ENCODE measurements around the gene AADACL2.
"Not testable (repeated sequence)": the region's sequence is repeated elsewhere in the genome, so short reads cannot be mapped to it uniquely, and the experiment has no call there.

AADACL2 gene

DNA sequence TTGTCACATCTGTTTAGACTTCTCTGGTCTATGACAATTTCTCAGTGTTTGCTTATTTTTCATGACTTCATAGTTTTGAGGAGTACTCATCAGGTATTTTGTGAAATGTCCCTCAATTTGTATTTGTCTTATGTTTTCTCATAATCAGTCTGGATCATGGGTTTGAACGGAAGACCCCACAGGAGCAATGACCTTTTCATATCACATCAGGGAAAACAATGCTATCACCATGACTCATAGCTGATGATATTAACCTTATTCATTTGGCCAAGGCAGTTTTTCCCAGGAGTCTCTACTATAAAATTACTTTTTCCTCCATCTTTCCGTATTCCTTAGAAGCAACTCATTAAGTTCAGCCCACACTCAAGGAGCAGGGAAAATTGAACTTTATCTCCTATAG lies 32.7 kb downstream of the AADACL2 start:
- no peak for DNase-seq

DNA sequence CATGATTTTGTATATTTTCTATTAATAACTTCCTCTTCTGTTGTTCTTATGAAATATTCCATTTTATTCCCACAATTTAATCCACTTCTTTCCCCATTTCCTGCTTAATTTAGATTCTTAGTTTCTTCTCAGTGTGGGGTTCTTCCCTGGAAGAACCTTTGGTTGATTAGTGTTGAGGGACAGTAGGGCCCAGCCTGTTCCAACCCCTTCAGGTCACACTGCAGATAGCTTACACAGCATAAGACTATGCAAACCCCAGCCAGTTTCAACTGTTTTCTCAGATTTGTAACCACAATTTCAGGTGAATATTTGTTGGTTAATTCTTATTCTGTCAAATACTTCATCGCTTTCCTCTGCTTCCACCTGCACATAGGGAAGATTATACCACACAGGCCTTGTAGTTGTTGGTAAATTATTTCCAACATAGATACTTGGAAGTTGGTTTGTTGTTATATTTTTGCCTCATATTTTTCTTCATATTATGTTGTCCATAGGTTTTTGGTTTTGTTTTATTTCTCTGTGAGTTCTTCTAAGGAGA lies 34.7 kb downstream of the AADACL2 start:
- DNase-seq = no peak

DNA sequence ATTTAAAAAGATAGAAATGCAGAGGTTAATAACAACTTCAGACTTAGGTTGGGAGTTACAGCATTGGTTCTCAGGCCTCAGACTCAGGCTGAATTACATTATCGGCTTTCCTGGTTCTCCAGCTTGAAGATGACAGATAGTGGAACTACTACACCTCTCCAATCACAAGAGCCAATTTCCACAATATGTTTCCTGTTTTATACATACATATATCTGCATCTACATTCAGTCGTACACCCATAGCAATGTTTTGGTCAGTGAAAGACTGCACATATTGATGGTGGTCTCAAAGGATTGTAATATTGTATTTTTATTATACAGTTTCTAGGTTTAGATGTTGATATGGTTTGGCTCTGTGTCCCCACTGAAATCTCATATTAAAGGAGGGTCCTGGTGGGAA lies 35.4 kb downstream of the AADACL2 start:
- no peak for DNase-seq

DNA sequence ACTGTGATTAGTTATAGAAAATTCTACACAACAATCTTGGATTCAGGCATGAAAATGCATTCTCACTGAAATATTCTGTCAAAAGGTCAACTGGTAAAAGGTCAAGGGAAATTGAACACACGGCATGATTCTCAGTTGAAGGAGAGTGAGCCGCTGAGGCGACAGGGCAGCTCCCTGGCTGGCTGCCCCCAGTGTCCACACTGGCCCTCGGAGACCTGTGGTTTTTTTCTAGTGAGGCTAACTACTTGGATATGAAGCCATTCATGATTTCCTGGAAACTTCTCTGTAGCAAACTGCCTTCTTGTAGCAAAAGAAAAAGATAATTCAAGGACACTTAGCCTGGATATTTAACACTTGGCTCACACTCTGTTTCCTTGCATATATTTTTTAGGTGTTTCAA lies 37.2 kb downstream of the AADACL2 start:
- DNase-seq = no peak

DNA sequence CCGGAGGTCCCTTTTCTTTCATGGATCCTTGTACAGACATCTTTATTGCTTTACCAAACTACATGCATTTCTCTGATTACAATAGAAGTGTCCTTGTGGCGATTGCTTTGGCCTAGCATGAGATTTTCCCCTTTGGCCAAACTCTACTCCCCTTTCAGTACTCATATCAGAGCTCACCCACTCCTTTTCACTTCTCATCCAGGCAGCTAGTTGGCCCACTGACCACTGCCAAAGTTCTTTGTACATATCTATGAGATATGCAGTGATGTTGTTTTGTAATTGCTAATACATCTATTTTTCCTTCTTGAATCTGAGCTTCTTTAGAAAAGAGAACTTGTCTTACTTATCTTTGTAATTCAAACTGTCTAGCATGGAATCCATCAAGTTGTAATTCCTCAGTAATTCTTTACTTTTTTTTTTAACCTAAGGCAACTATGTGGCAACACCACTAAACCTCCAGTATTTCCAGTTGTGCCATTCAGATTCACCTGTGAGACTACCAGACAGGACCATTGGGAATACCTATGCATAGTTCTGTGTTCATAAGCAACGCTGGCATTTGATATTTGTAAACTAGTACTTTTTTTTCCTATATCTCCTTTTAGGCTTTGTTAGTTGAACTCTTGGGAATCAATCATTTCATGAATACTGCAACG lies 39.2 kb downstream of the AADACL2 start:
- no peak for DNase-seq

DNA sequence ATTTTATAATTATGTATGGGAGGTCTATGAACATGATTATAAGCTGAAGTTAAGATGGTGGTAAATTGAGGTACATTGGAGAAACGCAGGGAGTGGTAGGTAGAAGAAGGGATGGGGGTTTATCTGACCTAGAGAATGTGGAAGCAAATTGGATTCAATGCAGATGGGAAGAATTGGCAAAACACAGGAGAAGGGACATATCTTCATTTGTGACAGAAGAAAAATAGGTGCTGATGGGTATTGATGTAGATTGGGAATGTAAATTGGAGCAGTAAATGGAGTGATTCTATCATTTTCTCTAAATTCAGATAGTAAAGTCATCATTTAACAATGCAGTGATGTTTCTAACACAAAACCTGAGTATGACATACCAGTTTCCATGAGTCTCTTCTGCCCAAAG lies 40.5 kb downstream of the AADACL2 start:
- DNase-seq = no peak

DNA sequence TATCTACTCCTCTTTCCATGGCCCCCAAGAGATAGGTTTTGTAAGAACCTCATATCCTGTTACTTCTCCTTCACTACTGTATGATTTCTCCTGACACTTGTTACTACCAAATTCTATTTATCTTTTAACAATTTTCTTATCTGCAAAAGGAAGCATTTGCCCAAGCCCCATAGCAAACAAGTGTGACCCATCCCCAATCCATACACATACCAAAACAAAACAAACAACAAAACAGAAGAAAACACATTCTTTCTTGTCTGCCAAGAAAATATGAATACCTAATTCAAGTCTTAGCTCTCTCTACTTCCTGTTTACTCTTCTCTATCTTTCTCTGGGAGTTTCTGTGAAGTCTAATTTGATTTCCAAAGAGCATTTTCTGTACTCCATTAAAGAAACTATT lies 41.2 kb downstream of the AADACL2 start:
- no peak for DNase-seq

DNA sequence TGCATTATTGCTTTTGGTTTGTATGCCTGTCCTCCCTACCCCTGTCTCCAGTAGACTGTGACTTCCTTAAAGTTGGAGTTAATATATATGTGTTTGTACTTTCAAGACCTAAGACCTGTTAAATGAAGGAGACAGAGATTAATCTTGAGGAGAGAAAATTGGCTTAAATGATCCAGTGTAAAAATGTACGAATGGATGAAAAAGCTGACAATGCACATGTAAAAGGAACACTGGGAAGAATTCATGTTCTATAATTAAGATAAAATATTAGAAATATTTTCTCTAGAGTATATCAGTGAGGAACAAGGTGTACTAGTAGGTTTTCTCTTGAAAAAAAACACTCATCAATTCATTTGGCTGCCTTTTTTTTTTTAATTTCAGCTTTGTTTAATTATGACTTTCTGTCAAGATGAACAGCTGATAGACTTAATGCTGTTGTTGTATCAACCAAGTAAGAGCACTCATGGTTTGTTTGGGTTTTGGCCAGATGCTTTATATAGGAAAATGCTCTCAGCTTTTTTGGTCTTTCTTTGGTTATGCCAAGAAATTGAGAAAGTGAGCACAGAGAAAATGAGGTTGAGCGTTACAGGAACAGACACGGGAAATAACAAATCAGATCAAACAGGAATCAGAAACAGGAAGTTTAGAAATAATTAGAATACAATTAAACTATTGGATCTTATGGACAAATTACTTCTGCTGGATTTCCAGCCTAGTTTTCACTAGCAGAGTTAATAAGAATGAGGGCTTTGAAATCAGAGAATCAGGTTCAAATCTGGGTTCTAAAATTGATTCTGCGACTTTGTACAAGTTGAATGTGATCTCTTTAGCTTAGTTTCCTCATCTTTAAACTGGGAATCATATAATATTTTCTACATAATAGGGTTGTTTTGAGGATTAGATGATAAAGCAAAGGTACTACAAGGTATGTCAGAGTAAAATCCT lies 41.9 kb downstream of the AADACL2 start:
- no peak for DNase-seq

DNA sequence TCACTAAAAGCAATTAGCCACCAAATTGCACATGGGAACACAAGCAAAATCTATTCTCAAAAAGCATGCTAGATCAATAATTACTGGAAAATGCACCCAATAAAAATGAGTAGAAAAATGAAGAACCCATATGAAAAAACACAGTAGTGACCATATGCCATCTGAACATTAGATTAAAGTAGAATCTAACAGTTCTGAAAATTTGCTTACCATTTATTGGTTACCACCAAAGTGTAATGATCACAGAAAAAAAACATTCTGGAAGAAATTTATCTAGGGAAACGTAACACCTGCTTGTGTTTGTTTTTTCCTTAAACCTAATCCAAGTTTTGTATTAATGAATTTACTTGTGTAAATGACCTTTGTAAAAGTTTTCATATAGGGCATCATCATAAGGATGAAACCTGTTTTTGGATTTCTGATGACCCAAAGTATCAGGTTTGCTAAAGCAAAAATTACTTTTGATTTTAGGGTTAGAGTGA lies 42.6 kb downstream of the AADACL2 start:
- no peak for DNase-seq

DNA sequence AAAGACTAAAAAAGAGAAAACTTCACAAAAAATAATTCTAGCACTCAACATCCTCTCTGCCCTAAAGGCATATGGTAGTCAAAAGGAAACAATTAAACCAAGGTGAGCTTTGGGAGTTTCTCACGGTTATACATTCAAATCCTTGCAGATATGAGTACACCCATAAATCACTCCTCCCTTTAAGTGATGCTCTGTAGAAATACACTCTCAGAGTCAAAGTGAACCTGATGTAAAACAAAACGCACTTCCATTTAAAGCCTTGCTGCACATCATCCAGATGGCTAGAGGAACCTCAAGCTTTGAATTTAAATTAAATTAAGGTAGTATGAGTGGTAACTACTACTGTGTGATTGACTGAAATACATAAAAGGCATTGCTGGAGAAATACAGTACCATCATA lies 44.2 kb downstream of the AADACL2 start:
- DNase-seq = peak; percentile 43

DNA sequence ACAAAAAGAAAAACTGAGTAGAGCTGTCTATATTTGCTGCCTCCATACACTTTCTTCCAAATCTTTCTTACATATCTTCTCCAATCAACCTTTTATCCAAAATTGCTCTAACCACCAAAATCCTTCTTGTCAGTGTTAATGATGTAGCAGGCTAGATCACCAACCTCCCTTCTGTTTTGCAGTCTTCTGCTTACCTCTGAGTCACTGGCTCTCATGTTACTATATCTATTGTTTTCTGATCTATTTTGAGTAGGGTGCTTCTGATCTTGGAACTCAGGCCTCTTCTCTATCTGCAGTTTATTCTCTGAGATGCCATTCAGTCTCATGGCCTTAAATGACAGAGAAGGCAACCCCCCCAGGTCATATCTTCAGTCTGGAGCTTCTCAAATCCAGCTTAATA lies 53.9 kb downstream of the AADACL2 start:
- DNase-seq = no peak

DNA sequence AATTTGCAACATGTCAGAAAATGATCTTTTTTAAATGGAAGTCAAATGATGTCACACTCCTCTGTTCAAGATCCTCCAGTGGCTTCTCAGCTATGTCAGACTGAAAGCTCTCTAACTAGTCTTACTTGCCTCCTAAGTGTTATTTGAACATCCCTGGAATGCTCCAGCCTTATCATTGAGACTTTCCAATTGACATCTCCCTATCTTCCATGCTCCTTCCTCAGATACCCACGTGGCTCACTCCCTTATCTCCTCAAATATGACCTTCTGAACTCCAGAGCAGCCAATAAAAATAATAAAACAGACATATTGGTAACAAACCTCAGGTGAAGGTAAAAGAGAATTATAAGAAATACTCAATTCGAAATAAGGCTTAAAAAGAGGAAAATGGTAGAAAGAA lies 54.7 kb downstream of the AADACL2 start:
- DNase-seq = no peak

DNA sequence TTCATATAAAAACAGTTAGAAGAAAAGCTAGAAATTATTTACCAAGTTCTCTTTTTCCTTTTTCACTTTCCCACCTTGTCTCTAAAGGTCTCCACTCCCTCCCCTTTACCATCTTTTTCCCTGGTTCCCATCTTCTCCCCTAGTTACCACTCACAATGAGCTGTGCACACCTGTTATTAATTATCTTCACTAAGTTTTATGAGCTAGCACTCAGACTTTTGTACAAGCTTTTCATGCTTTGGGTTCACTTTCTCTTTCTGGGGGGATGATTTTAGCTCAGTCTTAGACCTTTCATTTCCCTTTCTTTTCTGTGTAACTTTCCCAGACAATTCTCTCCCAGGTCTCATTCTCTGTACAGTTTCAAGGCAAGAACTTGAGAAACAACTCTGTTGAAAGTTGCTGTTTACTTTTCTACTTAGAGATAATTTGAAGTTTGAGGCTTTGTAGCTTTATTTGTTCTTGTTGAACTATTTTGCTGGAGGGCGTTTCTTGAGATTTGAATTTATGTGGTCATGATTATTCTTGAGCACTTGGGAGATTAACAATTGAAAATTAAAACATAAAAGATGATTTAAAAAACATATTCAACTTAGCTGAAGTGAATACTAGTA lies 56.2 kb downstream of the AADACL2 start:
- DNase-seq = no peak

DNA sequence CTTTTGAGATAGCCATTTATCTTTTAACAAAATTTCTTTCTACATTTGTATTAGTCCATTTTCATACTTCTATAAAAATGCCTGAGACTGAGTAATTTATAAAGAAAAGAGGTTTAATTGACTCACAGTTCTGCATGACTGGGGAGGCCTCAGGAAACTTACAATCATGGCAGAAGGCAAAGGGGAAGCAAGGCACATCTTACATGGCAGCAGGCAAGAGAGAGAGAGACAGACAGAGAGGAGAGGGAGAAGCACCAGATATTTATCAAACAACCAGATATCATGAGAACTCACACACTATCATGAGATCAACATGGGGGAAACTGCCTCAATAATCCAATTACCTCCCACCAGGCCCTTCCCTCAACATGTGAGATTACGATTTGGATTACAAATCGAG lies 57.0 kb downstream of the AADACL2 start:
- not testable (repeated sequence) for DNase-seq

DNA sequence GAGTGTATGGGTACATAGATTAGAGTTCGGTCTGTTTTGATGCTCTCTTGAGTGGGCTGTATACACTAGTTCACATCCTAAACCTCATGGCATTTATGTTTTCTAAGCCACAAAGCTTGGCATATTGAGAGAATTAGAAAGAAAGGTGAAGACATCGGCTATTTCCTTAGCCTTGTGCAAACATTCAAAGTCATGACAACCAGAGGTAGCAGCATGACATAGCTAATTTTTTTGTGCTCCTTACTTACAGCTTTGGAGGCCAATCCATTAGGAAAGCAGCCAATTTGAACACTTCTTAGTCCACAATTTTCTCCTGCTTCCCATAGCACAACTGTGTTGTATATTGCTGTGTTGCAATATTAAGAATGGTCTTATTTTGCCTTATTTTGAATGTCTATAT lies 58.7 kb downstream of the AADACL2 start:
- no peak for DNase-seq

DNA sequence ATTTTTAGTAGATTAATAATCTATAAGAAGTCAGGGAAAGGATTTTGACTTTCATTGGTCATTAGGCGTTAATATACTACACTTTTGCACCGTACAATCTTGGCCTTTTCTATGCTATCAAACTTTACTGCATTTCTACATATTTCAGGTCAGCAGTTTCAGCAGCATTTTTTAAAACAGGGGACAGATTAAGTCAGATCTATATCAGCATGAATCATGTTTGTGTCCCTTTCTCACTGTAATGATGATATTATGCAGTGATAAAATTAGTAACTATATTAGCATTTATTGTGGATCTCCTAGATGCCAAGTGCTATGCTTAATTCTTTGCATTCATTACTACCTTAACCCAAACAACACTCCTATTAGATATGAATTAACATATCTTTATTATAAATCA lies 59.9 kb downstream of the AADACL2 start:
- no peak for DNase-seq

DNA sequence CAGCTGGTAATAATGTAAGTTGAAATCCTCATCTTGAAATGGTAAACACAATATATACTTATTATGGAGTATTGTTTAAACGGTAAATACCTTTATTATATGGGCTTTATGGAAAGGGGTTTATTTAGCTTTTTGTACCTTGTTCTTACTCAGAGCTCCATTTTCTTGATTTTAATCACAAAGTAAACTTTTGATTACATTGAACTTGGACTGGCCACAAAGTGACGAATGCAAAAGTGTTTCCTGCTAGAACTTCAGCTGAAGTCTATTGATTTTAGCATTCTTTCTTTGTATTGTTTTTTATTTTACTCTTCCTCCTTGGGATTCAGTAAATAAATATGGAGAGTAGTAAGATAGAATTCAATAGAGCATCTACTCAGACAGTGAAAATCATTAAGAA lies 60.4 kb downstream of the AADACL2 start:
- no peak for DNase-seq

DNA sequence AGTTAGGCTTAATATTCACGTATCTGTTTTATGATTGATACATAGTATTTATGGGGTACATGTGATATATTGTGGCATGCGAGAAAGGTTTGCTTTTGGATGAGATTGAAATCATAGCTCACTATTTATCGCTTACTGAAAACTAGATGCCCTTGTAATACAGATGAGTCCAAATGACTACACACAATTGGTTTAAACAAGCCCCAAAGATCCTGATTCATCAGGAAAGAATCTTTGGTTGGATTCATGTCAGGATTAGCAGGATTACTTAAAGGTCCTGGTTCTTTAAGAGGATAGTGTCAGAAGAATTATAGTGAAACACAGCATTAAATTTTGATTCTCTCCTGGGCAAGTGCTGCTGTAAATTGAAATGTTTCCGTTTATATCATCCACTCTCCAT lies 61.5 kb downstream of the AADACL2 start:
- DNase-seq = no peak

DNA sequence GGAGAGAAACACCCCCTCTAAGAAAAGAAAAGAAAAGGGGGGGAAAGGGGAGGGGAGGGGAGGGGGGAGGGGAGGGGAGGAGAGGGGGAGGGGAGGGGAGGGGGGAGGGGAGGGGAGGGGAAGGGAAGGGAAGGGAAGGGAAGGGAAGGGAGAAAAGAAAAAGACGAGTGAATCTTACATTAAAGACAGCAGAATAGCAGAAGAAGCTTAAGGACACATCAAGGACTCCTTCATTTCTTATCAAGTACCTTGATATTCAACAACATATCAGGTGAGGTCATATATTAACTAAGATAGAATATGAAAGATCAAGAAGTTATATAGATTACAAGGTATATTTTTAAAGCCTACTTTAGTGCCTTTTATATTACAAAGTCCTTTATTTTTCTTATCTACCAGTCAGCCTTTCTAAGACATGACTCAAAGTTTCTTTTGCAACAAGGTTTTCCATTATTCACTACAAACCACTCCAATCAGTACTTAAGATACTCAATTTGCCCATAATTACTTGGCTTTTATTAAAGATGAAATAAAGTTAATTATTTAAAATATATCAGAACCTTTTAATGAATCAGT lies 62.5 kb downstream of the AADACL2 start:
- DNase-seq = no peak

DNA sequence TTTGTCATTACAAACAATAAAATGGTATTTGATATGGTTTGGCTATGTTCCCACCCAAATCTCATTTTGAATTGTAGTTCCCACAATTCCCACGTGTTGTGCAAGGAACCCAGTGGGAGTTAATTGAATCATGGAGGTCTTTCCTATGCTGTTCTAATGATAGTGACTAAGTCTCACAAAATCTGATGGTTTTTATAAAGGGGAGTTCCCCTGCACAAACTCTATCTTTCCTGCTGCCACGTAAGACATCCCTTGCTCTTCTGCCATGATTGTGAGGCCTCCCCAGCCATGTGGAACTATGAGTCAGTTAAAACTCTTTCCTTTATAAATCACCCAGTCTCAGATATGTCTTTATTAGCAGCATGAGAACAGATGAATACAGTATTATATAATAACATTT lies 64.7 kb downstream of the AADACL2 start:
- no peak for DNase-seq

DNA sequence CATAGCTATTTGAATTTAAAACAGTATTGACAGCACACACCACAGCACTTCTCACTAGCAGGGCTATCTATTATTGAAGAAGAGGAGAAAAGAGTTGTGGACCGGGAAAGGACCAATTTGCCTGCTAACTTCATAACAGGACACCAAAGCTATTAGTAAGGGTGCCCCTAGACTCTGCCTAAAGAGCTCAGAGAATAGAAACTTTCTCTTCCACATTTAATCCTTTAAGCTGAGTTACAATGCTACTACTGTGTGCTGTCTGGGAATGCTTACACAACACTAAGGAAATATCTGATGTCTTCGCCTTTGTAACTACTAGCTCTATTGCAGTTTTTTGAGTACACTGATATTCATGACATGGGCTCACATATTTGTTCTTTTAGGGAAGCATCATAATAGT lies 66.7 kb downstream of the AADACL2 start:
- no peak for DNase-seq

DNA sequence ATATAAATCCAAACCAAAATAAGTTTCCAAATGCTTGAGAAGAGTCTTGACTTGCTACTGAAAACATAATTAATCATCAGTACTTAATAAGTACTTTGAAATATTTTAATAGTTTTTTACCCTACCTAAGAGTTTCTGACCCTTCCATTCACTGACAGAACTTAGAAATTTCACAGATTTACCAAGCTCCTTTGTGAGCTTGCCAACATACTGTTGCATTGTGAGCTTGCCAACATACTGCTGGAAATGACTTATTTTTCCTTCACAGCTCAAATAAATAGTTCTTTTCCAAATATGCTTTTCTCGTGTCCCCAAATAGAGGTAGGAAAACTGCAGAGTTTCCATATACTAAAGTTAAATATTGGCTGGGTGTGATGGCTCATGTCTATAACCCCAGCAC lies 70.5 kb downstream of the AADACL2 start:
- DNase-seq = no peak

DNA sequence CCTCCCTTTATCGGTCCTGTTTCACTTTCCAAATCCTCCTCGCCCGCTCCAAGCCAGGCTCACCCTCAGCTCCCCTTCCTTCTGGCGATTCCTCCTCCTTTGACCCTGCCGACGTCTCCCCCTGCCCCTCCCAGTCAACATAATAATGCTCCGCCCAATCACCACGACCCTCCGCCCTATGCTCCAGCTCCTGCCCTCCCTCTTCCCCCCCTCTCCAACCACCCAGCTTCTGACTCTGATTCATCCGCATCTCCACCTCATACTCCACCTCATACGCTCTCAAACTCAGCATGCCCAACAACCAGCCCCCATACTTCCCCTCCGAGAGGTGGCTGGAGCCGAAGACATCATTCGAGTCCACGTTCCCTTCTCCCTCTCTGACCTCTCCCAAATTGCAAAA lies 73.1 kb downstream of the AADACL2 start:
- DNase-seq = no peak

All from NCI-H1417 treated with DMSO at 0.1 percent for 48 hours (cell line).